ENCODE results near the gene ZNF786. TPM values are rescaled to one million over a fixed set of nuclear protein-coding genes. Genes with fewer than 3 reads are reported as not detected.
A peak's percentile ranks its signal among the peaks of the same experiment; 100 is the strongest.

ZNF786 gene, protein sequence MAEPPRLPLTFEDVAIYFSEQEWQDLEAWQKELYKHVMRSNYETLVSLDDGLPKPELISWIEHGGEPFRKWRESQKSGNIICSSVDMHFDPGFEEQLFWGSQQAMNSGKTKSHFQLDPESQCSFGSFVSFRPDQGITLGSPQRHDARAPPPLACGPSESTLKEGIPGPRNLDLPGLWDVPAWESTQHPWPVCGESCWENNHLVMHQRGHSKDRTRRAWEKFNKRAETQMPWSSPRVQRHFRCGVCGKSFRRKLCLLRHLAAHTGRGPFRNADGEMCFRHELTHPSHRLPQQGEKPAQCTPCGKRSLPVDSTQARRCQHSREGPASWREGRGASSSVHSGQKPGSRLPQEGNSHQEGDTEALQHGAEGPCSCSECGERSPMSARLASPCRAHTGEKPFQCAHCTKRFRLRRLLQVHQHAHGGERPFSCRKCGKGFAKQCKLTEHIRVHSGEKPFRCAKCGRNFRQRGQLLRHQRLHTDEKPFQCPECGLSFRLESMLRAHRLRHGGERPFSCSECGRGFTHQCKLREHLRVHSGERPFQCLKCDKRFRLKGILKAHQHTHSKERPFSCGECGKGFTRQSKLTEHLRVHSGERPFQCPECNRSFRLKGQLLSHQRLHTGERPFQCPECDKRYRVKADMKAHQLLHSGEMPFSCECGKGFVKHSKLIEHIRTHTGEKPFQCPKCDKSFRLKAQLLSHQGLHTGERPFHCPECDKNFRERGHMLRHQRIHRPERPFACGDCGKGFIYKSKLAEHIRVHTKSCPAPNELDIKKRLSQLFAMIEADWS
- 6.2 TPM for polyA plus RNA-seq (2013, experiment 1 of 2)
- 6.4 TPM for polyA plus RNA-seq (2013, experiment 2 of 2)

DNA sequence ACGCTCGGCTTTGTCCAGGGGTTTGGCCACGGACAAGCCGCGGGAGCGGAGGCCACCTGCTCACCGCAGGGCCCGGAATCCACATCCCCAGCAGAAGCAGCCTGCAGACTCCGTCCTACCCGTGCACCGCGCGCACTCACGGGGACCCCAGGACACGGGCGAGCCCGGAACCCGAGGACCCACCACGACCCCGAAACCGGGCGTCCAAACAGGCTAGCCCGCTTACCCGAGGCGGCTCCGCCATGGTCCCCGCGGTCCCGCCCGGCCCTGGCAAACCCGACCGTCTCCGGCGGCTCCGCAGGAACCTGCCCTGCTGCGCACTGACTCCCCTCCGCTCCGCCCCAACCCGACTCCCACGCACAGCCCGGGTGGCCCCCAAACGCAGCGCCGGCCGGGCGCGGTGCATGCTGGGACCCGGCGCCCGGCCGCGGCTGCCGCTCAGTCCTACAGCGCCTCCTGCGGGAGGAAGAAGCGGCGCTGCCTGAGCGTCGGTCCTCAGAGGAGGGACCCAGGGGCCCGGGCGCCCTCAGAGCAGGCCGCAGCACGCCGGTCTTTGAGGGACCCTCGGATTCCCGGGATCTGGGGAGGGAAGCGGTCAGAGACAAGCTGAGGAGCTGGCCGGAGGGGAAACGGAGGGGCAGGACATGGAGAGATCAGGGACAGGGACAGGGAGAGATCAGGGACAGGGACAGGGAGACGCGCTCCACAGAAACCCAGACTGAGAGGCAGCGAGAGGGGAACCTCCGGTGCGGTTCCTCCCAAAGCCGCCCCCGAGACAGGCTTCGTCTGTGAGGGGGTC lies at the start of gene ZNF786:
ZNF786 (minus strand) TSS at position 322 of the 799 bp plus-strand sequence; CDS start at position 244, 78 bp downstream.
- peak within 1 kb of the TSS; percentile 24 for H2BK12ac ChIP-seq (ENCODE audit: low read length)
- H2BK5ac ChIP-seq (ENCODE audit: low read length): peak within 1 kb of the TSS; percentile 56
- peak within 1 kb of the TSS; percentile 80 for H3K4me2 ChIP-seq (ENCODE audit: insufficient read depth, low read length, poor library complexity, severe bottlenecking)
- H4K91ac ChIP-seq (ENCODE audit: low read depth, low read length, poor library complexity): no peak within 1 kb of the TSS
- peaks cover 4% of the 10 kb centered on the region for H3K79me1 ChIP-seq (ENCODE audit: low read depth, low read length)
- peaks cover 0 to 3% of the 10 kb centered on the region in 2 donors for H3K4me1 ChIP-seq (ENCODE audit: control insufficient read depth in 2 of 2, insufficient read depth in 1 of 2, low read depth in 1 of 2, low read length in 2 of 2)
- peaks cover 3 to 20% of the 10 kb centered on the region in 2 donors for H3K9me3 ChIP-seq (replicated peaks in 1 of 2; ENCODE audit: control insufficient read depth in 2 of 2, insufficient read depth in 1 of 2, low read depth in 1 of 2, low read length in 2 of 2)
- H2BK15ac ChIP-seq (ENCODE audit: low read length): peak within 1 kb of the TSS; percentile 74
- peak within 1 kb of the TSS; percentile 92 for H3K18ac ChIP-seq (ENCODE audit: low read length)
- peak within 1 kb of the TSS; percentile 2 for H2AK5ac ChIP-seq (ENCODE audit: low read depth, low read length)
- H3K27ac ChIP-seq (replicated peaks; ENCODE audit: low read length): peak within 1 kb of the TSS; percentile 88
- H3K23ac ChIP-seq (ENCODE audit: low read depth, low read length, poor library complexity): peak within 1 kb of the TSS; percentile 32
- peak within 1 kb of the TSS; percentile 87 for H2BK120ac ChIP-seq (ENCODE audit: low read depth, low read length)
- peaks cover 4 to 30% of the 10 kb centered on the region in 2 donors for H3K36me3 ChIP-seq (replicated peaks in 1 of 2; ENCODE audit: control insufficient read depth in 2 of 2, insufficient read depth in 2 of 2, low read length in 2 of 2)
- peak within 1 kb of the TSS; percentile 84 to 94 for H3K4me3 ChIP-seq (ENCODE audit: low read length in 2 of 2)
- peak within 1 kb of the TSS; percentile 52 for H4K8ac ChIP-seq (ENCODE audit: low read depth, low read length)
- peak; percentile 91 for DNase-seq (ENCODE audit: low spot score)
- H3K14ac ChIP-seq (ENCODE audit: low read length): peak within 1 kb of the TSS; percentile 89
- peak within 1 kb of the TSS; percentile 97 for H2AFZ ChIP-seq (ENCODE audit: low read length)
- no CpG with 5 or more reads among the region's 77 CpGs for WGBS, 2 donors (ENCODE audit: extremely low coverage in 2 of 2, insufficient read length in 2 of 2, insufficient replicate concordance in 1 of 2)
- H3K27me3 ChIP-seq (ENCODE audit: control insufficient read depth in 3 of 3, insufficient read depth in 3 of 3, low read depth in 1 of 3, low read length in 3 of 3): peaks cover 0 to 2% (median 0%) of the 10 kb centered on the region in 3 experiments
- H3K4ac ChIP-seq (ENCODE audit: low read length): peak within 1 kb of the TSS; percentile 53
- H3K9ac ChIP-seq (ENCODE audit: low read depth, low read length, poor library complexity): peak within 1 kb of the TSS; percentile 91

DNA sequence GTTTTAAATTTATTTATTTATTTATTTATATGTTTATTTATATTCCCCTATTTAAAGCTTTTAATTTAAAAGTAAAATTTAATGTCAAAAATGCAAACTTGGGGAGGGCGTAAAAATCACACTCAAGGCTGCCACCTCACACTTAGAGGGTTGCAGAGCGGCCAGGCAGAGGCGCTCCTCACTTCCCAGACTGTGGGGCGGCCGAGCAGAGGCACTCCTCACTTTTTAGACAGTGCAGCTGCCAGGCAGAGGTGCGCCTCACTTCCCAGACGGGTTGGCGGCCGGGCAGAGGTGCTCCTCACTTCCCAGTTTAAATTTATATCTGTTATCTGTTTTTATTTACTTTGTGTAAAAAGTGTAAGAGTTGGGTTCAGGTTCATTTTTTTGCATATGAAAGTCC lies 45.6 kb upstream of the ZNF786 start:
- no peak overlapping the region for H2BK120ac ChIP-seq (ENCODE audit: low read depth, low read length)
- no peak overlapping the region for H4K91ac ChIP-seq (ENCODE audit: low read depth, low read length, poor library complexity)
- H3K9ac ChIP-seq (ENCODE audit: low read depth, low read length, poor library complexity): no peak overlapping the region
- no peaks in the 10 kb centered on the region for H3K27me3 ChIP-seq (ENCODE audit: control insufficient read depth in 3 of 3, insufficient read depth in 3 of 3, low read depth in 1 of 3, low read length in 3 of 3)
- no peak overlapping the region for H3K4me2 ChIP-seq (ENCODE audit: insufficient read depth, low read length, poor library complexity, severe bottlenecking)
- no peak for DNase-seq (ENCODE audit: low spot score)
- no peak overlapping the region for H2BK15ac ChIP-seq (ENCODE audit: low read length)
- H2AK5ac ChIP-seq (ENCODE audit: low read depth, low read length): no peak overlapping the region
- H2BK5ac ChIP-seq (ENCODE audit: low read length): no peak overlapping the region
- no peak overlapping the region for H3K18ac ChIP-seq (ENCODE audit: low read length)
- H3K79me1 ChIP-seq (ENCODE audit: low read depth, low read length): no peaks in the 10 kb centered on the region
- no CpG with 5 or more reads among the region's 9 CpGs for WGBS, 2 donors (ENCODE audit: extremely low coverage in 2 of 2, insufficient read length in 2 of 2, insufficient replicate concordance in 1 of 2)
- H3K4ac ChIP-seq (ENCODE audit: low read length): no peak overlapping the region
- H3K4me1 ChIP-seq (ENCODE audit: control insufficient read depth in 2 of 2, insufficient read depth in 1 of 2, low read depth in 1 of 2, low read length in 2 of 2): no peaks in the 10 kb centered on the region
- no peak overlapping the region for H3K14ac ChIP-seq (ENCODE audit: low read length)
- peaks cover 0 to 3% of the 10 kb centered on the region in 2 donors for H3K9me3 ChIP-seq (replicated peaks in 1 of 2; ENCODE audit: control insufficient read depth in 2 of 2, insufficient read depth in 1 of 2, low read depth in 1 of 2, low read length in 2 of 2)
- no peak overlapping the region for H4K8ac ChIP-seq (ENCODE audit: low read depth, low read length)
- no peak overlapping the region for H3K27ac ChIP-seq (replicated peaks; ENCODE audit: low read length)
- no peak overlapping the region for H2AFZ ChIP-seq (ENCODE audit: low read length)
- H2BK12ac ChIP-seq (ENCODE audit: low read length): no peak overlapping the region
- peaks cover 0 to 30% of the 10 kb centered on the region in 2 donors for H3K36me3 ChIP-seq (replicated peaks in 1 of 2; ENCODE audit: control insufficient read depth in 2 of 2, insufficient read depth in 2 of 2, low read length in 2 of 2)
- H3K4me3 ChIP-seq (ENCODE audit: low read length in 2 of 2): no peak overlapping the region
- no peak overlapping the region for H3K23ac ChIP-seq (ENCODE audit: low read depth, low read length, poor library complexity)

DNA sequence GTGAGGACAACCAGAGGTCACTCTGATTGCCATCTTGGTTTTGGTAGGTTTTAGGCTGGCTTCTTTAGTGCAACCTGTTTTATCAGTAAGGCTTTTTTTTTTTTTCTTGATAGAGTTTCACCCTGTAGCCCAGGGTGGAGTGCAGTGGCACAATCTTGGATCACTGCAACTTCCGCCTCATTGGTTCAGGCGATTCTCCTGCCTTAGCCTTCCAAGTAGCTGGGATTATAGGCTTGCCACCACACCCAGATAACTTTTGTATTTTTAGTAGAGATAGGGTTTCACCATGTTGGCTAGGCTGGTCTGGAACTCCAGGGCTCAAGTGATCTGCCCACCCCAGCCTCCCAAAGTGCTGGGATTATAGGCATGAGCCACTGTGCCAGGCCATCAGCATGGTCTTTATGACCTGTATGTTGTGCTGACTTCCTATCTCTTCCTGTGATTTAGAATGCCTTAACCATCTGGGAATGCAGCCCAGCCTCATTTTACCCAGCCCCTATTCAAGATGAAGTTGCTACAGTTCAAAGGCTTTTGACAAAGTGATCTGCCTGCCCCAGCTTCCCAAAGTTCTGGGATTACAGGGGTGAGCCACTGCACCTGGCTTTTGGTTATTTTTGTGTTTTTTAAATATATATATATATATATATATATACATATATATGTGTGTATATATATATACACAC lies 42.7 kb upstream of the ZNF786 start:
- Histone ChIP-seq H2BK12ac (ENCODE audit: low read length) (no peak overlapping the region), H2AFZ (ENCODE audit: low read length) (no peak overlapping the region), H3K4me3 (ENCODE audit: low read length in 2 of 2) (no peak overlapping the region), H2BK15ac (ENCODE audit: low read length) (no peak overlapping the region), H2BK5ac (ENCODE audit: low read length) (no peak overlapping the region), H4K91ac (ENCODE audit: low read depth, low read length, poor library complexity) (no peak overlapping the region), H3K14ac (ENCODE audit: low read length) (no peak overlapping the region), H3K27ac (replicated peaks; ENCODE audit: low read length) (no peak overlapping the region), H3K79me1 (ENCODE audit: low read depth, low read length) (peaks cover 2% of the 10 kb centered on the region), H3K18ac (ENCODE audit: low read length) (no peak overlapping the region), H2AK5ac (ENCODE audit: low read depth, low read length) (no peak overlapping the region), H3K4ac (ENCODE audit: low read length) (no peak overlapping the region), H3K4me2 (ENCODE audit: insufficient read depth, low read length, poor library complexity, severe bottlenecking) (no peak overlapping the region), H3K36me3 (replicated peaks in 1 of 2; ENCODE audit: control insufficient read depth in 2 of 2, insufficient read depth in 2 of 2, low read length in 2 of 2) (peaks cover 4 to 51% of the 10 kb centered on the region in 2 donors), H3K4me1 (ENCODE audit: control insufficient read depth in 2 of 2, insufficient read depth in 1 of 2, low read depth in 1 of 2, low read length in 2 of 2) (peaks cover 0 to 1% of the 10 kb centered on the region in 2 donors), H4K8ac (ENCODE audit: low read depth, low read length) (no peak overlapping the region), H3K9ac (ENCODE audit: low read depth, low read length, poor library complexity) (no peak overlapping the region), H3K27me3 (ENCODE audit: control insufficient read depth in 3 of 3, insufficient read depth in 3 of 3, low read depth in 1 of 3, low read length in 3 of 3) (no peaks in the 10 kb centered on the region), H3K9me3 (replicated peaks in 1 of 2; ENCODE audit: control insufficient read depth in 2 of 2, insufficient read depth in 1 of 2, low read depth in 1 of 2, low read length in 2 of 2) (peaks cover 4 to 14% of the 10 kb centered on the region in 2 donors), H3K23ac (ENCODE audit: low read depth, low read length, poor library complexity) (no peak overlapping the region), H2BK120ac (ENCODE audit: low read depth, low read length) (no peak overlapping the region)
- DNase-seq (ENCODE audit: low spot score): no peak
- no CpG with 5 or more reads among the region's 2 CpGs for WGBS, 2 donors (ENCODE audit: extremely low coverage in 2 of 2, insufficient read length in 2 of 2, insufficient replicate concordance in 1 of 2)
